Astrocyte (in vitro differentiated cells and primary cell): ENCODE data around the gene ACOT11. TPM values are rescaled to one million over a fixed set of nuclear protein-coding genes. Genes with fewer than 3 reads are reported as not detected.

Experiments
- DNase-seq: peaks from one replicate; pipeline ENCODE4 v3.0.0-alpha.2; 2010; ENCODE audit warnings: low read depth
- FAIRE-seq: peaks from 2 replicates; lab custom pipeline; 2011; peaks lifted over from hg19 to GRCh38; lab: Jason Lieb, UNC
- H2AFZ ChIP-seq: 2 replicates; pipeline ENCODE4 v1.6.0; 2012; ENCODE audit warnings: low read depth, low read length, inconsistent platforms
- H3K27ac ChIP-seq: 2 replicates; pipeline ENCODE4 v1.5.1; 2011; ENCODE audit warnings: low read depth, low read length, inconsistent platforms
- H3K27me3 ChIP-seq: 2 replicates; pipeline ENCODE4 v1.6.0; 2011; ENCODE audit warnings: low read length, inconsistent platforms; ENCODE audit not compliant: insufficient read depth
- H3K36me3 ChIP-seq: 2 replicates; pipeline ENCODE4 v1.5.1; 2011; ENCODE audit warnings: low read length, inconsistent platforms; ENCODE audit not compliant: insufficient read depth
- H3K4me1 ChIP-seq: 2 replicates; pipeline ENCODE4 v1.5.1; 2011; ENCODE audit warnings: low read length, inconsistent platforms; ENCODE audit not compliant: insufficient read depth
- H3K4me2 ChIP-seq: 2 replicates; pipeline ENCODE4 v1.6.0; 2012; ENCODE audit warnings: low read length, inconsistent platforms
- H3K4me3 ChIP-seq: 2 replicates; pipeline ENCODE4 v1.5.1; 2011; ENCODE audit warnings: low read depth, mild to moderate bottlenecking, low read length, inconsistent platforms; ENCODE audit not compliant: insufficient read depth
- H3K79me2 ChIP-seq: 2 replicates; pipeline ENCODE4 v1.6.0; 2012; ENCODE audit warnings: mild to moderate bottlenecking, low read length, inconsistent platforms; ENCODE audit not compliant: insufficient read depth
- H3K9ac ChIP-seq: 2 replicates; pipeline ENCODE4 v1.6.0; 2012; ENCODE audit warnings: mild to moderate bottlenecking, low read length, inconsistent platforms
- H3K9me3 ChIP-seq: 2 replicates; pipeline ENCODE4 v1.5.1; 2012; ENCODE audit warnings: low read depth, mild to moderate bottlenecking, low read length, inconsistent platforms; ENCODE audit not compliant: insufficient read depth
- H4K20me1 ChIP-seq: 2 replicates; pipeline ENCODE4 v1.6.0; 2012; ENCODE audit warnings: low read length, inconsistent platforms; ENCODE audit not compliant: insufficient read depth
- H3K27ac Mint-ChIP-seq: one replicate; pipeline ENCODE4 v1.8.0; 2021; ENCODE audit warnings: mild to moderate bottlenecking, mixed read lengths; ENCODE audit not compliant: unreplicated experiment
- H3K27me3 Mint-ChIP-seq: one replicate; pipeline ENCODE4 v1.8.0; 2021; ENCODE audit warnings: low read depth, mixed read lengths; ENCODE audit not compliant: unreplicated experiment
- H3K36me3 Mint-ChIP-seq: one replicate; pipeline ENCODE4 v1.8.0; 2021; ENCODE audit warnings: low read depth, mixed read lengths; ENCODE audit not compliant: unreplicated experiment
- H3K4me1 Mint-ChIP-seq: one replicate; pipeline ENCODE4 v1.8.0; 2021; ENCODE audit warnings: low read depth, mixed read lengths; ENCODE audit not compliant: unreplicated experiment
- H3K4me3 Mint-ChIP-seq: one replicate; pipeline ENCODE4 v1.8.0; 2021; ENCODE audit warnings: mild to moderate bottlenecking, moderate library complexity, mixed read lengths; ENCODE audit not compliant: unreplicated experiment
- H3K9me3 Mint-ChIP-seq: one replicate; pipeline ENCODE4 v1.8.0; 2021; ENCODE audit warnings: mild to moderate bottlenecking, mixed read lengths; ENCODE audit not compliant: unreplicated experiment
- EZH2 ChIP-seq: IDR thresholded peaks from 2 replicates; pipeline ENCODE4 v1.6.1; 2012; ENCODE audit warnings: mild to moderate bottlenecking, low read length, inconsistent platforms; ENCODE audit not compliant: insufficient read depth
- total RNA-seq: library from RNA; stranded (reverse); gene quantifications from 2 replicates; pipeline ENCODE4 v1.2.1, GENCODE V29; 2021
- TF ChIP-seq, protein P1 (sequence below): IDR thresholded peaks from 2 replicates; pipeline ENCODE4 v1.5.1; 2011; ENCODE audit warnings: low read depth, mild to moderate bottlenecking, inconsistent platforms, low read length, moderate library complexity; ENCODE audit not compliant: insufficient read depth

The ACOT11 gene
- total RNA-seq, 1 donor from 2014 or later = 1.5 TPM

GRCh38 chr1:54584575-54584974, 36.5 kb downstream of the ACOT11 start:
- no peak for DNase-seq

DNA sequence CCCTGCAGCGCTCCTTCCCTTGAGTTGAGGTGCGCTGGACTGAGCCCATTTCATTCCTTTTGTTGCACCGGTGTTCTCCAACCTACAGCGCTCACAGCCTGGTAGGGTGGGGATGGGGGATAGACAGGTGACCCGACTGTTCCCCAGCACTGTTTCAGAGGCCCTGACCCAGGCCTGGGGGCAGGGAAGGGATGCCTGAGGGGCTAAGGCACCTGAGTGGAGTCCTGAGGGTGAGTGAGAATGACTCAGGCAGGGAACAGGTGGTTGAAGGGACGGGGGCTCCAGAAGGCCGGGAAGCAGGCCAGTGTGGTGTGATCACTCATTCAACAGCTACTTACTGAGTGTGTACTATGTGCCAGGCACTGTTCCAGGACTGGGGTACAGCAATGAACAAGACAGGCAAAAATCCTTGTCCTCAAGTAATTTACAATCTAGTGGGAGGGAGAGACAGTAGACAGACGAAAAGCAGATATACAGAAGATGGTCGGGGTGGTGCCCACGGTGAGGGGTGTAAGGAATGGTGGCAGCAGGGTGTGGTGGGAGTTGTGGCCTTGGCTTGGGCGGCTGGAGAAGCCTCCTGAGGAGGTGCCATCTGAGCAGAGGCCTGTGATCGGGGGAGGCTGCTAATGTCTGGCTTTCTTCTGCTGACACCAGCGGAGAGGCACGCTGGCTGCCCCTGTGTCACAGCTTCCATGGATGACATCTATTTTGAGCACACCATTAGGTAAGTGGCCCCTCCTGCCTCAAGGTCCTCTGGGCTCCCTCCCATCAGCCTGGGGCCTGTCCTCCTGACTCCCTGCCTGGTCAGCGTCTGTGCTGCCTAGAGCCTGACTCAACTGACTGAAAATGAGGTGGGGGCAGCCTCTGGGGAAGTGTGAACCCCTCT, 37.4 kb downstream of the ACOT11 start:
- H3K4me1 ChIP-seq = peaks cover 3% of the 10 kb centered on the region
- FAIRE-seq (no peak), DNase-seq (no peak)
- no peaks in the 10 kb centered on the region for H3K79me2 ChIP-seq
- no peak overlapping the region for H3K4me3 ChIP-seq
- no peak overlapping the region for H3K27ac ChIP-seq
- Mint-ChIP-seq H3K4me1 (peaks cover 4% of the 10 kb centered on the region), H3K27me3 (peaks cover 24% of the 10 kb centered on the region), H3K9me3 (no peaks in the 10 kb centered on the region), H3K36me3 (peaks cover 2% of the 10 kb centered on the region), H3K27ac (no peak overlapping the region), H3K4me3 (no peak overlapping the region)
- TF ChIP-seq, protein P1, sequence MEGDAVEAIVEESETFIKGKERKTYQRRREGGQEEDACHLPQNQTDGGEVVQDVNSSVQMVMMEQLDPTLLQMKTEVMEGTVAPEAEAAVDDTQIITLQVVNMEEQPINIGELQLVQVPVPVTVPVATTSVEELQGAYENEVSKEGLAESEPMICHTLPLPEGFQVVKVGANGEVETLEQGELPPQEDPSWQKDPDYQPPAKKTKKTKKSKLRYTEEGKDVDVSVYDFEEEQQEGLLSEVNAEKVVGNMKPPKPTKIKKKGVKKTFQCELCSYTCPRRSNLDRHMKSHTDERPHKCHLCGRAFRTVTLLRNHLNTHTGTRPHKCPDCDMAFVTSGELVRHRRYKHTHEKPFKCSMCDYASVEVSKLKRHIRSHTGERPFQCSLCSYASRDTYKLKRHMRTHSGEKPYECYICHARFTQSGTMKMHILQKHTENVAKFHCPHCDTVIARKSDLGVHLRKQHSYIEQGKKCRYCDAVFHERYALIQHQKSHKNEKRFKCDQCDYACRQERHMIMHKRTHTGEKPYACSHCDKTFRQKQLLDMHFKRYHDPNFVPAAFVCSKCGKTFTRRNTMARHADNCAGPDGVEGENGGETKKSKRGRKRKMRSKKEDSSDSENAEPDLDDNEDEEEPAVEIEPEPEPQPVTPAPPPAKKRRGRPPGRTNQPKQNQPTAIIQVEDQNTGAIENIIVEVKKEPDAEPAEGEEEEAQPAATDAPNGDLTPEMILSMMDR = no peak
- no peak for TF ChIP-seq EZH2
- H3K36me3 ChIP-seq = no peaks in the 10 kb centered on the region
- H2AFZ ChIP-seq = no peak overlapping the region
- no peak overlapping the region for H3K9ac ChIP-seq
- no peaks in the 10 kb centered on the region for H3K9me3 ChIP-seq
- peaks cover 3% of the 10 kb centered on the region for H4K20me1 ChIP-seq
- H3K4me2 ChIP-seq = no peak overlapping the region
- no peaks in the 10 kb centered on the region for H3K27me3 ChIP-seq

More at GRCh38 chr1:54584575-54584974, 36.5 kb downstream of the ACOT11 start:
- H3K36me3 ChIP-seq = no peaks in the 10 kb centered on the region
- H3K4me2 ChIP-seq = no peak overlapping the region
- no peaks in the 10 kb centered on the region for H3K79me2 ChIP-seq
- peaks cover 3% of the 10 kb centered on the region for H3K4me1 ChIP-seq
- no peak overlapping the region for H3K9ac ChIP-seq
- Mint-ChIP-seq H3K27ac (no peak overlapping the region), H3K4me3 (no peak overlapping the region), H3K36me3 (peaks cover 2% of the 10 kb centered on the region), H3K4me1 (no peaks in the 10 kb centered on the region), H3K9me3 (no peaks in the 10 kb centered on the region), H3K27me3 (peaks cover 24% of the 10 kb centered on the region)
- peaks cover 3% of the 10 kb centered on the region for H4K20me1 ChIP-seq
- FAIRE-seq = no peak
- no peak for TF ChIP-seq EZH2
- TF ChIP-seq, protein P1 = no peak
- no peak overlapping the region for H3K4me3 ChIP-seq
- H3K9me3 ChIP-seq = no peaks in the 10 kb centered on the region
- H3K27ac ChIP-seq = no peak overlapping the region
- no peaks in the 10 kb centered on the region for H3K27me3 ChIP-seq
- H2AFZ ChIP-seq = no peak overlapping the region

GRCh38 chr1:54588377-54588776, 40.3 kb downstream of the ACOT11 start:
- Histone ChIP-seq H2AFZ (no peak overlapping the region), H4K20me1 (no peaks in the 10 kb centered on the region), H3K4me1 (no peaks in the 10 kb centered on the region), H3K9ac (no peak overlapping the region), H3K27ac (no peak overlapping the region), H3K4me3 (no peak overlapping the region), H3K9me3 (no peaks in the 10 kb centered on the region), H3K4me2 (no peak overlapping the region), H3K27me3 (no peaks in the 10 kb centered on the region), H3K79me2 (no peaks in the 10 kb centered on the region), H3K36me3 (no peaks in the 10 kb centered on the region)
- TF ChIP-seq, protein P1 = no peak
- no peak for TF ChIP-seq EZH2
- peaks cover 17% of the 10 kb centered on the region for H3K27me3 Mint-ChIP-seq
- FAIRE-seq (no peak), DNase-seq (no peak)
- H3K9me3 Mint-ChIP-seq = no peaks in the 10 kb centered on the region
- H3K4me3 Mint-ChIP-seq = no peak overlapping the region
- peaks cover 4% of the 10 kb centered on the region for H3K4me1 Mint-ChIP-seq
- peaks cover 2% of the 10 kb centered on the region for H3K36me3 Mint-ChIP-seq
- no peak overlapping the region for H3K27ac Mint-ChIP-seq
